Neural crest cell (in vitro differentiated cells): ENCODE measurements around the gene HOXA6. TPM values are rescaled to one million over a fixed set of nuclear protein-coding genes. Genes with fewer than 3 reads are reported as not detected.

Experiments
- DNase-seq: peaks from one replicate; pipeline ENCODE4 v3.0.0; 2021; ENCODE audit warnings: low read depth, mixed read lengths, low spot score
- H3K27ac Mint-ChIP-seq: one replicate; pipeline ENCODE4 v1.8.0; 2021; ENCODE audit warnings: mild to moderate bottlenecking, mixed read lengths; ENCODE audit not compliant: unreplicated experiment
- H3K27me3 Mint-ChIP-seq: 2 replicates; pipeline ENCODE4 v1.8.0; 2021; ENCODE audit warnings: low read depth, mild to moderate bottlenecking, mixed read lengths
- H3K36me3 Mint-ChIP-seq: 2 replicates; pipeline ENCODE4 v1.8.0; 2021; ENCODE audit warnings: low read depth, mild to moderate bottlenecking, mixed read lengths
- H3K4me1 Mint-ChIP-seq: 2 replicates; pipeline ENCODE4 v1.8.0; 2021; ENCODE audit warnings: mixed read lengths
- H3K4me3 Mint-ChIP-seq: one replicate; pipeline ENCODE4 v1.8.0; 2021; ENCODE audit warnings: mild to moderate bottlenecking, mixed read lengths
- H3K9me3 Mint-ChIP-seq: 2 replicates; pipeline ENCODE4 v1.8.0; 2021; ENCODE audit warnings: mixed read lengths
- CTCF ChIP-seq: fragments of 200-600 bp; sonication (generic); conservative IDR thresholded peaks from 2 replicates; pipeline ENCODE4 v1.5.0; 2021; ENCODE audit warnings: antibody characterized with exemption, mild to moderate bottlenecking
- total RNA-seq: library from RNA; stranded (reverse); gene quantifications from 2 replicates; pipeline ENCODE4 v1.2.1, GENCODE V29; 2021

The HOXA6 gene
- total RNA-seq, 1 donor from 2014 or later, result 1.6 TPM

GRCh38 chr7:27174874-27175625, 27.5 kb upstream of the HOXA6 start:
- Mint-ChIP-seq H3K9me3 (no peaks in the 10 kb centered on the region), H3K4me1 (peaks cover 8% of the 10 kb centered on the region), H3K27ac (no peak overlapping the region), H3K27me3 (peaks cover 94% of the 10 kb centered on the region), H3K36me3 (peaks cover 5% of the 10 kb centered on the region), H3K4me3 (peak overlapping the region; percentile 72)
- no peak for TF ChIP-seq CTCF
- DNase-seq, result no peak

GRCh38 chr7:27173956-27174873, 26.6 kb upstream of the HOXA6 start, which contains the start of gene HOXA10:
Gene HOXA10 (minus strand): TSS chr7:27174320. CDS start chr7:27174306, 14 bp downstream.
- H3K27ac Mint-ChIP-seq, result no peak within 1 kb of the TSS
- TF ChIP-seq CTCF, result no peak
- peaks cover 8% of the 10 kb centered on the region for H3K4me1 Mint-ChIP-seq
- H3K4me3 Mint-ChIP-seq, result peak within 1 kb of the TSS; percentile 72
- DNase-seq, result no peak
- no peaks in the 10 kb centered on the region for H3K9me3 Mint-ChIP-seq
- peaks cover 5% of the 10 kb centered on the region for H3K36me3 Mint-ChIP-seq
- peaks cover 93% of the 10 kb centered on the region for H3K27me3 Mint-ChIP-seq

GRCh38 chr7:27173511-27173955, 26.0 kb upstream of the HOXA6 start:
- Mint-ChIP-seq H3K27me3 (peaks cover 93% of the 10 kb centered on the region), H3K27ac (no peak overlapping the region), H3K4me3 (no peak overlapping the region), H3K36me3 (peaks cover 5% of the 10 kb centered on the region), H3K4me1 (peaks cover 11% of the 10 kb centered on the region), H3K9me3 (no peaks in the 10 kb centered on the region)
- no peak for TF ChIP-seq CTCF
- DNase-seq, result no peak

GRCh38 chr7:27172823-27173510, 25.4 kb upstream of the HOXA6 start:
- peaks cover 93% of the 10 kb centered on the region for H3K27me3 Mint-ChIP-seq
- H3K36me3 Mint-ChIP-seq, result peaks cover 5% of the 10 kb centered on the region
- no peak for DNase-seq
- peaks cover 13% of the 10 kb centered on the region for H3K4me1 Mint-ChIP-seq
- H3K4me3 Mint-ChIP-seq, result no peak overlapping the region
- TF ChIP-seq CTCF, result no peak
- no peaks in the 10 kb centered on the region for H3K9me3 Mint-ChIP-seq
- no peak overlapping the region for H3K27ac Mint-ChIP-seq

GRCh38 chr7:27172315-27172774, 24.8 kb upstream of the HOXA6 start:
- TF ChIP-seq CTCF, result no peak
- Mint-ChIP-seq H3K9me3 (no peaks in the 10 kb centered on the region), H3K4me1 (peaks cover 13% of the 10 kb centered on the region), H3K27ac (no peak overlapping the region), H3K27me3 (peaks cover 93% of the 10 kb centered on the region), H3K4me3 (peak overlapping the region; percentile 64), H3K36me3 (peaks cover 2% of the 10 kb centered on the region)
- no peak for DNase-seq
